Liver (tissue), 3 donors: ENCODE results near the gene DPP9.
"Not testable (repeated sequence)": the region's sequence is repeated elsewhere in the genome, so short reads cannot be mapped to it uniquely, and the experiment has no call there.

Experiments used
- ATF3 ChIP-seq: IDR thresholded peaks from 2 replicates; pipeline ENCODE4 v1.6.1; 2016; ENCODE audit warnings: antibody characterized with exemption
- CTCF ChIP-seq: fragments of 150-350 bp; IDR thresholded peaks from 2 replicates; pipeline ENCODE4 v1.5.1; 2017; ENCODE audit warnings: improper control_type of control experiment, low read depth, low read length; ENCODE audit not compliant: missing input control
- EGR1 ChIP-seq, 2 donors: IDR thresholded peaks; 2 replicates each; pipeline ENCODE4 v1.6.1; 2016 to 2018; ENCODE audit warnings: antibody characterized with exemption in 2 of 2, low read depth in 2 of 2
- FOXA2 ChIP-seq: IDR thresholded peaks from 2 replicates; pipeline ENCODE4 v1.6.1; 2016; ENCODE audit warnings: antibody characterized with exemption
- GABPA ChIP-seq, 2 donors: IDR thresholded peaks in 1 of 2; conservative IDR thresholded peaks in 1 of 2; 2 replicates each; pipeline ENCODE4 v1.6.1; 2016; ENCODE audit warnings: antibody characterized with exemption in 2 of 2, mild to moderate bottlenecking in 1 of 2, moderate library complexity in 1 of 2
- HNF4G ChIP-seq: IDR thresholded peaks from 2 replicates; pipeline ENCODE4 v1.6.1; 2016; ENCODE audit warnings: antibody characterized with exemption
- JUND ChIP-seq, 2 donors: IDR thresholded peaks; 2 replicates each; pipeline ENCODE4 v1.6.1; 2016; ENCODE audit warnings: antibody characterized with exemption in 2 of 2
- MAX ChIP-seq: IDR thresholded peaks from 2 replicates; pipeline ENCODE4 v1.6.1; 2016; ENCODE audit warnings: antibody characterized with exemption
- RAD21 ChIP-seq, 2 donors: IDR thresholded peaks; 2 replicates each; pipeline ENCODE4 v1.6.1; 2016; ENCODE audit warnings: antibody characterized with exemption in 2 of 2, mild to moderate bottlenecking in 2 of 2
- RXRA ChIP-seq, 2 donors: IDR thresholded peaks; 2 replicates each; pipeline ENCODE4 v1.6.1; 2017 to 2018; ENCODE audit warnings: antibody characterized with exemption in 2 of 2, mild to moderate bottlenecking in 1 of 2
- TAF1 ChIP-seq: conservative IDR thresholded peaks from 2 replicates; pipeline ENCODE4 v1.6.1; 2016; ENCODE audit warnings: antibody characterized with exemption, mild to moderate bottlenecking
- YY1 ChIP-seq: IDR thresholded peaks from 2 replicates; pipeline ENCODE4 v1.6.1; 2016; ENCODE audit warnings: antibody characterized with exemption, mild to moderate bottlenecking
- TF ChIP-seq, protein P1 (sequence below): IDR thresholded peaks from 2 replicates; pipeline ENCODE4 v1.6.1; 2016; ENCODE audit warnings: antibody characterized with exemption, mild to moderate bottlenecking
- donor health status: healthy.
- donor health status: healthy.

- TF ChIP-seq CTCF; JUND (IDR thresholded peaks at IDR 0.05); YY1; FOXA2; TAF1; GABPA (IDR thresholded peaks at IDR 0.05 in 1 of 2, conservative IDR thresholded peaks at IDR 0.05 in 1 of 2); RAD21 (IDR thresholded peaks at IDR 0.05); MAX; EGR1 (IDR thresholded peaks at IDR 0.05; ENCODE audit: low read depth in 2 of 2); ATF3; RXRA (IDR thresholded peaks at IDR 0.05); HNF4G: not testable (repeated sequence)
- TF ChIP-seq, protein P1, sequence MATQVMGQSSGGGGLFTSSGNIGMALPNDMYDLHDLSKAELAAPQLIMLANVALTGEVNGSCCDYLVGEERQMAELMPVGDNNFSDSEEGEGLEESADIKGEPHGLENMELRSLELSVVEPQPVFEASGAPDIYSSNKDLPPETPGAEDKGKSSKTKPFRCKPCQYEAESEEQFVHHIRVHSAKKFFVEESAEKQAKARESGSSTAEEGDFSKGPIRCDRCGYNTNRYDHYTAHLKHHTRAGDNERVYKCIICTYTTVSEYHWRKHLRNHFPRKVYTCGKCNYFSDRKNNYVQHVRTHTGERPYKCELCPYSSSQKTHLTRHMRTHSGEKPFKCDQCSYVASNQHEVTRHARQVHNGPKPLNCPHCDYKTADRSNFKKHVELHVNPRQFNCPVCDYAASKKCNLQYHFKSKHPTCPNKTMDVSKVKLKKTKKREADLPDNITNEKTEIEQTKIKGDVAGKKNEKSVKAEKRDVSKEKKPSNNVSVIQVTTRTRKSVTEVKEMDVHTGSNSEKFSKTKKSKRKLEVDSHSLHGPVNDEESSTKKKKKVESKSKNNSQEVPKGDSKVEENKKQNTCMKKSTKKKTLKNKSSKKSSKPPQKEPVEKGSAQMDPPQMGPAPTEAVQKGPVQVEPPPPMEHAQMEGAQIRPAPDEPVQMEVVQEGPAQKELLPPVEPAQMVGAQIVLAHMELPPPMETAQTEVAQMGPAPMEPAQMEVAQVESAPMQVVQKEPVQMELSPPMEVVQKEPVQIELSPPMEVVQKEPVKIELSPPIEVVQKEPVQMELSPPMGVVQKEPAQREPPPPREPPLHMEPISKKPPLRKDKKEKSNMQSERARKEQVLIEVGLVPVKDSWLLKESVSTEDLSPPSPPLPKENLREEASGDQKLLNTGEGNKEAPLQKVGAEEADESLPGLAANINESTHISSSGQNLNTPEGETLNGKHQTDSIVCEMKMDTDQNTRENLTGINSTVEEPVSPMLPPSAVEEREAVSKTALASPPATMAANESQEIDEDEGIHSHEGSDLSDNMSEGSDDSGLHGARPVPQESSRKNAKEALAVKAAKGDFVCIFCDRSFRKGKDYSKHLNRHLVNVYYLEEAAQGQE, result not testable (repeated sequence)
Observed at GRCh38 chr19:4745175-4745574, 21.5 kb upstream of the DPP9 start.
